WTC11 (cell line): ENCODE data around the gene ASTN2. TPM values are rescaled to one million over a fixed set of nuclear protein-coding genes. Genes with fewer than 3 reads are reported as not detected.

ENCODE experiments used
- ATAC-seq: fragments of 200-7000 bp; cut with Tn5 transposase; 2 replicates; pipeline ENCODE4 v1.10.0; 2021; ENCODE audit warnings: mild to moderate bottlenecking, moderate library complexity
- CTCF ChIA-PET: fragments of 300-600 bp; sonication (Branson Sonifier 250); formaldehyde crosslinking; loops from one replicate; lab custom pipeline; 2021; ENCODE audit warnings: antibody characterized with exemption; lab: Charles Lee
- POLR2A ChIA-PET: fragments of 350-600 bp; sonication (Branson Sonifier 250); formaldehyde crosslinking; loops from one replicate; lab custom pipeline; 2021; ENCODE audit warnings: antibody characterized with exemption; lab: Charles Lee
- DNase-seq: peaks from one replicate; pipeline ENCODE4 v3.0.0; 2021; ENCODE audit warnings: low spot score
- H3K27ac Mint-ChIP-seq: 2 replicates; pipeline ENCODE4 v1.8.0; 2021; ENCODE audit warnings: mixed read lengths
- H3K27me3 Mint-ChIP-seq: 2 replicates; pipeline ENCODE4 v1.8.0; 2021; ENCODE audit warnings: low read depth, mild to moderate bottlenecking, moderate library complexity, mixed read lengths
- H3K36me3 Mint-ChIP-seq: 2 replicates; pipeline ENCODE4 v1.8.0; 2021; ENCODE audit warnings: mixed read lengths
- H3K4me1 Mint-ChIP-seq: 2 replicates; pipeline ENCODE4 v1.8.0; 2022; ENCODE audit warnings: mixed read lengths
- H3K4me3 Mint-ChIP-seq: 2 replicates; pipeline ENCODE4 v1.8.0; 2021; ENCODE audit warnings: mild to moderate bottlenecking, moderate library complexity, mixed read lengths
- H3K9me3 Mint-ChIP-seq: 2 replicates; pipeline ENCODE4 v1.8.0; 2021; ENCODE audit warnings: mixed read lengths
- ATF1 ChIP-seq: sonication (generic); formaldehyde crosslinking; IDR thresholded peaks from 2 replicates; pipeline ENCODE4 v1.8.1; 2023; ENCODE audit warnings: mild to moderate bottlenecking, moderate library complexity, missing genetic modification reagents
- E2F4 ChIP-seq: sonication (generic); formaldehyde crosslinking; IDR thresholded peaks from 2 replicates; pipeline ENCODE4 v1.8.1; 2022; ENCODE audit warnings: low read depth, mild to moderate bottlenecking, moderate library complexity, missing genetic modification reagents, borderline replicate concordance
- FOXK1 ChIP-seq: sonication (generic); formaldehyde crosslinking; IDR thresholded peaks from 2 replicates; pipeline ENCODE4 v1.8.0; 2022; ENCODE audit warnings: mild to moderate bottlenecking, moderate library complexity, missing genetic modification reagents
- IRF1 ChIP-seq: sonication (generic); formaldehyde crosslinking; IDR thresholded peaks from 2 replicates; pipeline ENCODE4 v1.8.0; 2023; ENCODE audit warnings: missing genetic modification reagents
- IRF2 ChIP-seq: sonication (generic); formaldehyde crosslinking; IDR thresholded peaks from 2 replicates; pipeline ENCODE4 v1.8.0; 2022; ENCODE audit warnings: low read depth, missing genetic modification reagents, borderline replicate concordance
- KAT7 ChIP-seq: sonication (generic); formaldehyde crosslinking; IDR thresholded peaks from 2 replicates; pipeline ENCODE4 v1.8.1; 2023; ENCODE audit warnings: missing genetic modification reagents, mild to moderate bottlenecking, borderline replicate concordance
- MXD4 ChIP-seq: fragments of 250-450 bp; sonication (Bioruptor Pico); IDR thresholded peaks from 2 replicates; pipeline ENCODE4 v1.8.0; 2021; ENCODE audit warnings: mild to moderate bottlenecking, moderate library complexity, borderline replicate concordance
- NFATC4 ChIP-seq: fragments of 250-450 bp; sonication (Bioruptor Pico); IDR thresholded peaks from 2 replicates; pipeline ENCODE4 v1.9.0; 2021; ENCODE audit warnings: mild to moderate bottlenecking
- OVOL2 ChIP-seq: fragments of 250-450 bp; sonication (Bioruptor Pico); IDR thresholded peaks from 2 replicates; pipeline ENCODE4 v1.9.0; 2021; ENCODE audit warnings: mild to moderate bottlenecking, borderline replicate concordance
- RELA ChIP-seq: sonication (generic); formaldehyde crosslinking; IDR thresholded peaks from 2 replicates; pipeline ENCODE4 v1.8.1; 2022; ENCODE audit warnings: missing genetic modification reagents, mild to moderate bottlenecking, borderline replicate concordance
- SMAD4 ChIP-seq: sonication (generic); formaldehyde crosslinking; IDR thresholded peaks from 2 replicates; pipeline ENCODE4 v1.8.0; 2022; ENCODE audit warnings: mild to moderate bottlenecking, missing genetic modification reagents
- SOX15 ChIP-seq: fragments of 250-450 bp; sonication (Bioruptor Pico); IDR thresholded peaks from 2 replicates; pipeline ENCODE4 v1.9.0; 2021; ENCODE audit warnings: mild to moderate bottlenecking
- ZNF423 ChIP-seq: fragments of 250-450 bp; sonication (Bioruptor Pico); IDR thresholded peaks from 2 replicates; pipeline ENCODE4 v2.1.2; 2022; ENCODE audit warnings: mild to moderate bottlenecking, moderate library complexity
- total RNA-seq: library from RNA; stranded (reverse); gene quantifications from 3 replicates; pipeline ENCODE4 v1.2.3, GENCODE V29; 2021
- TF ChIP-seq, protein P1 (sequence below): fragments of 250-450 bp; sonication (Bioruptor Pico); IDR thresholded peaks from 2 replicates; pipeline ENCODE4 v1.9.0; 2021; ENCODE audit warnings: moderate library complexity, mild to moderate bottlenecking, inconsistent platforms, borderline replicate concordance
- TF ChIP-seq, protein P2 (sequence below): fragments of 200-600 bp; IDR thresholded peaks from 2 replicates; pipeline ENCODE4 v1.8.0; 2022; ENCODE audit warnings: antibody characterized with exemption
- TF ChIP-seq, protein P3 (sequence below): sonication (generic); formaldehyde crosslinking; IDR thresholded peaks from 2 replicates; pipeline ENCODE4 v1.8.1; 2023; ENCODE audit warnings: mild to moderate bottlenecking, missing genetic modification reagents

ASTN2 gene
- total RNA-seq, 1 experiment from 2014 or later, result 16.2 TPM

- Mint-ChIP-seq H3K9me3 (no peaks in the 10 kb centered on the region), H3K27me3 (no peaks in the 10 kb centered on the region), H3K27ac (no peak overlapping the region), H3K36me3 (no peaks in the 10 kb centered on the region), H3K4me1 (peaks cover 6% of the 10 kb centered on the region; the same call in 1 of the 2 replicates), H3K4me3 (no peak overlapping the region)
- ChIA-PET CTCF (interaction anchor here (2.6 kb wide), 1 partner anchor 73 kb away, joined by 19 read pairs; no protein-coding TSS in a partner anchor), POLR2A (no interaction called here)
- ATAC-seq (no peak), DNase-seq (no peak)
- TF ChIP-seq SMAD4, result no peak
- no peak for TF ChIP-seq MXD4 (CRISPR knock-in tag)
- TF ChIP-seq IRF1 (CRISPR knock-in tag), result no peak
- TF ChIP-seq NFATC4 (CRISPR knock-in tag), result no peak
- no peak for TF ChIP-seq RELA
- no peak for TF ChIP-seq IRF2 (CRISPR knock-in tag)
- no peak for TF ChIP-seq SOX15
- TF ChIP-seq ATF1 (CRISPR knock-in tag), result no peak
- TF ChIP-seq, protein P1, sequence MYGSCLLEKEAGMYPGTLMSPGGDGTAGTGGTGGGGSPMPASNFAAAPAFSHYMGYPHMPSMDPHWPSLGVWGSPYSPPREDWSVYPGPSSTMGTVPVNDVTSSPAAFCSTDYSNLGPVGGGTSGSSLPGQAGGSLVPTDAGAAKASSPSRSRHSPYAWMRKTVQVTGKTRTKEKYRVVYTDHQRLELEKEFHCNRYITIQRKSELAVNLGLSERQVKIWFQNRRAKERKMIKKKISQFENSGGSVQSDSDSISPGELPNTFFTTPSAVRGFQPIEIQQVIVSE, result no peak
- TF ChIP-seq KAT7 (CRISPR knock-in tag), result no peak
Measured at GRCh38 chr9:116662646-116663310, 752.1 kb downstream of the ASTN2 start.

GRCh38 chr9:116661037-116661954 is 753.6 kb downstream of the ASTN2 start:
- Mint-ChIP-seq H3K36me3 (no peaks in the 10 kb centered on the region), H3K4me3 (no peak overlapping the region)
- no peak for TF ChIP-seq OVOL2
- TF ChIP-seq, protein P2, sequence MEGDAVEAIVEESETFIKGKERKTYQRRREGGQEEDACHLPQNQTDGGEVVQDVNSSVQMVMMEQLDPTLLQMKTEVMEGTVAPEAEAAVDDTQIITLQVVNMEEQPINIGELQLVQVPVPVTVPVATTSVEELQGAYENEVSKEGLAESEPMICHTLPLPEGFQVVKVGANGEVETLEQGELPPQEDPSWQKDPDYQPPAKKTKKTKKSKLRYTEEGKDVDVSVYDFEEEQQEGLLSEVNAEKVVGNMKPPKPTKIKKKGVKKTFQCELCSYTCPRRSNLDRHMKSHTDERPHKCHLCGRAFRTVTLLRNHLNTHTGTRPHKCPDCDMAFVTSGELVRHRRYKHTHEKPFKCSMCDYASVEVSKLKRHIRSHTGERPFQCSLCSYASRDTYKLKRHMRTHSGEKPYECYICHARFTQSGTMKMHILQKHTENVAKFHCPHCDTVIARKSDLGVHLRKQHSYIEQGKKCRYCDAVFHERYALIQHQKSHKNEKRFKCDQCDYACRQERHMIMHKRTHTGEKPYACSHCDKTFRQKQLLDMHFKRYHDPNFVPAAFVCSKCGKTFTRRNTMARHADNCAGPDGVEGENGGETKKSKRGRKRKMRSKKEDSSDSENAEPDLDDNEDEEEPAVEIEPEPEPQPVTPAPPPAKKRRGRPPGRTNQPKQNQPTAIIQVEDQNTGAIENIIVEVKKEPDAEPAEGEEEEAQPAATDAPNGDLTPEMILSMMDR, result peak; percentile 61
- TF ChIP-seq, all 79 proteins: peak for 1
- DNase-seq, result no peak
- ChIA-PET POLR2A (interaction anchor here (1.1 kb wide), 1 partner anchor 11 kb away, joined by 3 read pairs; no protein-coding TSS in a partner anchor), CTCF (interaction anchor here (0.6 to 2.6 kb wide), 3 partner anchors 63 to 339 kb away, joined by 3 to 19 read pairs (median 3); no protein-coding TSS in a partner anchor)
- no peaks in the 10 kb centered on the region for H3K27me3 Mint-ChIP-seq
- no peaks in the 10 kb centered on the region for H3K9me3 Mint-ChIP-seq
- ATAC-seq, result peak; percentile 91
- no peak overlapping the region for H3K27ac Mint-ChIP-seq
- H3K4me1 Mint-ChIP-seq, result peaks cover 6% of the 10 kb centered on the region; the same call in 1 of the 2 replicates

DNA sequence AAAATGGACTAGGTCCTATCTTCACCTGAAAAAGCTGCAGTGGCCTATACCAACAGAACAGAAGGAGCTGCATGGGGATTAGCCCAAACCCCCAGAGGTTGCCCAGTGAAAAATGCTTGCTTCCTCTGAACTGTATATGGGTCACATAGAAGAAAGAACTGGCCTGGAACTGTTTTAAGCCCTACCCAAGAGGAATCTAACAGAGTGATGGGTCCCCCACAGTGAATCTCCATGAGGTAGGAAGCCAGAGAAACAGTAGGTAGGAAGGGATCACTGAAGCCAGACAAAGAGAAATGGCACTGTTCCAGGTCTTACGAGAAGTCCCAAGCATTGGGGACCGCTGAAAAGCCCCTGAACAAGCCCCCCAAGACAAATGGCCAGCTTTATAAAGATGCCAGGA is 756.6 kb downstream of the ASTN2 start:
- H3K4me1 Mint-ChIP-seq, result peaks cover 6% of the 10 kb centered on the region; the same call in 1 of the 2 replicates
- peak; percentile 64 for ATAC-seq
- CTCF ChIA-PET, result interaction anchor here (1.1 kb wide), 1 partner anchor 67 kb away, joined by 3 read pairs; no protein-coding TSS in a partner anchor

More for the DNA sequence above, 756.6 kb downstream of the ASTN2 start:
- no peaks in the 10 kb centered on the region for H3K36me3 Mint-ChIP-seq
- no peak overlapping the region for H3K27ac Mint-ChIP-seq
- no peaks in the 10 kb centered on the region for H3K27me3 Mint-ChIP-seq
- H3K4me3 Mint-ChIP-seq, result no peak overlapping the region
- TF ChIP-seq FOXK1 (CRISPR knock-in tag) (no peak), E2F4 (no peak), SOX15 (no peak), ZNF423 (CRISPR knock-in tag) (peak; percentile 18; the same call in 1 of the 2 replicates)
- TF ChIP-seq, protein P3, sequence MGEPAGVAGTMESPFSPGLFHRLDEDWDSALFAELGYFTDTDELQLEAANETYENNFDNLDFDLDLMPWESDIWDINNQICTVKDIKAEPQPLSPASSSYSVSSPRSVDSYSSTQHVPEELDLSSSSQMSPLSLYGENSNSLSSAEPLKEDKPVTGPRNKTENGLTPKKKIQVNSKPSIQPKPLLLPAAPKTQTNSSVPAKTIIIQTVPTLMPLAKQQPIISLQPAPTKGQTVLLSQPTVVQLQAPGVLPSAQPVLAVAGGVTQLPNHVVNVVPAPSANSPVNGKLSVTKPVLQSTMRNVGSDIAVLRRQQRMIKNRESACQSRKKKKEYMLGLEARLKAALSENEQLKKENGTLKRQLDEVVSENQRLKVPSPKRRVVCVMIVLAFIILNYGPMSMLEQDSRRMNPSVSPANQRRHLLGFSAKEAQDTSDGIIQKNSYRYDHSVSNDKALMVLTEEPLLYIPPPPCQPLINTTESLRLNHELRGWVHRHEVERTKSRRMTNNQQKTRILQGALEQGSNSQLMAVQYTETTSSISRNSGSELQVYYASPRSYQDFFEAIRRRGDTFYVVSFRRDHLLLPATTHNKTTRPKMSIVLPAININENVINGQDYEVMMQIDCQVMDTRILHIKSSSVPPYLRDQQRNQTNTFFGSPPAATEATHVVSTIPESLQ, result no peak
- DNase-seq, result no peak
- POLR2A ChIA-PET, result no interaction called here
- no peaks in the 10 kb centered on the region for H3K9me3 Mint-ChIP-seq
